ENCODE measurements around the gene GOLGA6B.
"Not testable (repeated sequence)": the region's sequence is repeated elsewhere in the genome, so short reads cannot be mapped to it uniquely, and the experiment has no call there.

Gene GOLGA6B

DNA sequence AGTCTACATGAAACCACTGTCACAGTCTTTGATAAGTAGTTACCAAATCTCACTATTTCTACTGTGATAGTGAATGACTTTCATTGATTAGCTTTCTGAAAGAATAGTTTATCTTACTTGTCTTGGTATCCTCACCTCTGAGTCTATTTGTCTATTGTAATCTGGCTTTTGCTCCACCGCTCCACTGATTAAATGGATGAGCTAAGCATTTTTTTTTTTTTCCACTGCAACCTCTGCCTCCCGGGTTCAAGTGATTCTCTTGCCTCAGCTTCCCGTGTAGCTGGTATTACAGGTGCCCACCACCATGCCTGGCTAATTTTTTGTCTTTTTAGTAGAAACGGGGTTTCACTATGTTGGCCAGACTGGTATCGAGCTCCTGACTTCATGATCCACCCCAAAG lies 44.4 kb downstream of the GOLGA6B start:
- Histone ChIP-seq H3K4me3 (no peak overlapping the region), H3K9ac (ENCODE audit: insufficient read length) (no peak overlapping the region), H3K36me3 (ENCODE audit: insufficient read depth, low read length) (no peaks in the 10 kb centered on the region), H3K27ac (no peak overlapping the region), H3K9me3 (ENCODE audit: low read depth, low read length) (no peaks in the 10 kb centered on the region)
- no peak for DNase-seq (ENCODE audit: low read depth, low spot score)
- TF ChIP-seq POLR2AphosphoS5 (IDR thresholded peaks at IDR 0.05; ENCODE audit: borderline replicate concordance, low read depth, low read length) (no peak), EZH2 (IDR thresholded peaks at IDR 0.05) (no peak), FOXP2 (optimal IDR thresholded peaks at IDR 0.05; ENCODE audit: control extremely low read depth, extremely low read length, insufficient read depth) (no peak)

- no peak for TF ChIP-seq POLR2AphosphoS5 (IDR thresholded peaks at IDR 0.05; ENCODE audit: borderline replicate concordance, low read depth, low read length)
- no peaks in the 10 kb centered on the region for H3K9me3 ChIP-seq (ENCODE audit: low read depth, low read length)
- no peak overlapping the region for H3K27ac ChIP-seq
- no peak overlapping the region for H3K4me3 ChIP-seq
- no peak for DNase-seq (ENCODE audit: low read depth, low spot score)
- H3K9ac ChIP-seq (ENCODE audit: insufficient read length): no peak overlapping the region
- H3K36me3 ChIP-seq (ENCODE audit: insufficient read depth, low read length): no peaks in the 10 kb centered on the region
Observed at GRCh38 chr15:72700076-72700475, 45.6 kb downstream of the GOLGA6B start.

- DNase-seq (ENCODE audit: low read depth, low spot score): no peak
- Histone ChIP-seq H3K4me3 (no peak overlapping the region), H3K36me3 (ENCODE audit: insufficient read depth, low read length) (no peaks in the 10 kb centered on the region), H3K27ac (no peak overlapping the region), H3K9ac (ENCODE audit: insufficient read length) (no peak overlapping the region), H3K9me3 (ENCODE audit: low read depth, low read length) (no peaks in the 10 kb centered on the region)
- TF ChIP-seq POLR2AphosphoS5 (IDR thresholded peaks at IDR 0.05; ENCODE audit: borderline replicate concordance, low read depth, low read length) (no peak), FOXP2 (optimal IDR thresholded peaks at IDR 0.05; ENCODE audit: control extremely low read depth, extremely low read length, insufficient read depth) (no peak)
Observed at GRCh38 chr15:72706266-72706665, 51.8 kb downstream of the GOLGA6B start.

- not testable (repeated sequence) for H3K4me3 ChIP-seq; H3K36me3 ChIP-seq (ENCODE audit: insufficient read depth, low read length); H3K9me3 ChIP-seq (ENCODE audit: low read depth, low read length); DNase-seq (ENCODE audit: low read depth, low spot score); H3K27ac ChIP-seq; H3K9ac ChIP-seq (ENCODE audit: insufficient read length)
Observed at GRCh38 chr15:72708551-72709303, 54.2 kb downstream of the GOLGA6B start.
